ENCODE data around the gene CBX1. TPM values are rescaled to one million over a fixed set of nuclear protein-coding genes. Genes with fewer than 3 reads are reported as not detected.

Gene CBX1
- total RNA-seq, 1 donor from 2014 or later = 78.6 TPM

DNA sequence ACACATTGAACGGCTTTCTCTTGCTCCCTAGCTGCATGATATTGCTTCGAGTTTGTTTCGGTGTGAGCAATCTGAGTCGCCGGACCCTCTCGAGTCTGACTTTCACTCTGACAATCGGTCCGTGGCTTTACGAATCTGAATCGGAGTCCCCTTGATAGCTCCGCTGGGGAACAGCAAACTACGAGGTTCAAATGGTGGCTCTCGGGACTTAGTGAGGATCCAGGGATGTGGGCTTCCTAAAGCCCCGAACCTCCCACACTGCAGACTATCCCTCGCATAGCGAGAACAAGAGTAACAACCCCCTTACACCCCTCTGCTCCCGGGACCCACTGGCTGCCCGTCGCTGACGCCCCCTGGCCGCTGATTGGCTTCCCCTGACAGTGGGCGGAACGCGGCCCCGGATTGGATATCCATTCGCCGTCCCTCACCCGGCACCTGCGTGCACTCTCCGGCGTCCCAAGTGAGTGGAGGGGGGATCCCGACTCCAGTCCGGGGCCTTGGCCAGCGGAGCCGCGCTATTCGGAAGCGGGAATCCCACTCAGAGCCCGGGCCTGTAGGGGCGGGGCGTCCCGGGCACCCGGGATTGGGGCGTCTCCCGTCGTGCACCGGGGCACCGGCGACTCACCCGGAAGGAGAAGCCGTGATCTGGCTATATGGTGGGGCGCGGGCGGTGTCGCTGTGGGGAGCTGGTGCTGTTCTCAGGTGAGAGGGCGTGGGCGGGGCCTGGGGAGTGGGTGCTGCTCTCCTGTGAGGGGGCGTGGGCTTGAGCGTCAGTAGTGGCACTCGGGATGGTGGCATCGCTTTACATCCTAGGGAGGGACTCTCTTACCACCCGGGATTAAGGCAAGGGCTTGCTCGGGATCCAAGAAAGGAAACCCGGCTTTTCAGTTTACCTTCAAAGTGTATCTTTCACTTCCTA is 6.1 kb upstream of the CBX1 start, which contains the start of gene SNX11:
SNX11 (plus strand) TSS at position 630 of the 919 bp plus-strand sequence. CDS start 4,278 bp downstream, outside the sequence.
- no peaks in the 10 kb centered on the region for H3K27me3 ChIP-seq (ENCODE audit: control insufficient read depth, insufficient read depth, low read length)
- TF ChIP-seq, protein P1, sequence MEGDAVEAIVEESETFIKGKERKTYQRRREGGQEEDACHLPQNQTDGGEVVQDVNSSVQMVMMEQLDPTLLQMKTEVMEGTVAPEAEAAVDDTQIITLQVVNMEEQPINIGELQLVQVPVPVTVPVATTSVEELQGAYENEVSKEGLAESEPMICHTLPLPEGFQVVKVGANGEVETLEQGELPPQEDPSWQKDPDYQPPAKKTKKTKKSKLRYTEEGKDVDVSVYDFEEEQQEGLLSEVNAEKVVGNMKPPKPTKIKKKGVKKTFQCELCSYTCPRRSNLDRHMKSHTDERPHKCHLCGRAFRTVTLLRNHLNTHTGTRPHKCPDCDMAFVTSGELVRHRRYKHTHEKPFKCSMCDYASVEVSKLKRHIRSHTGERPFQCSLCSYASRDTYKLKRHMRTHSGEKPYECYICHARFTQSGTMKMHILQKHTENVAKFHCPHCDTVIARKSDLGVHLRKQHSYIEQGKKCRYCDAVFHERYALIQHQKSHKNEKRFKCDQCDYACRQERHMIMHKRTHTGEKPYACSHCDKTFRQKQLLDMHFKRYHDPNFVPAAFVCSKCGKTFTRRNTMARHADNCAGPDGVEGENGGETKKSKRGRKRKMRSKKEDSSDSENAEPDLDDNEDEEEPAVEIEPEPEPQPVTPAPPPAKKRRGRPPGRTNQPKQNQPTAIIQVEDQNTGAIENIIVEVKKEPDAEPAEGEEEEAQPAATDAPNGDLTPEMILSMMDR (IDR thresholded peaks at IDR 0.05; ENCODE audit: insufficient read depth, low read length, poor library complexity, severe bottlenecking) = no peak
- H3K4me3 ChIP-seq (ENCODE audit: low read depth, low read length) = peak within 1 kb of the TSS; percentile 87
- H3K36me3 ChIP-seq (ENCODE audit: control insufficient read depth, insufficient read depth, low read length) = no peaks in the 10 kb centered on the region
- DNase-seq (ENCODE audit: low read depth) = peak; percentile 66

- Histone ChIP-seq H3K4me3 (ENCODE audit: low read depth, low read length) (peak overlapping the region; percentile 87), H3K36me3 (ENCODE audit: control insufficient read depth, insufficient read depth, low read length) (no peaks in the 10 kb centered on the region), H3K27me3 (ENCODE audit: control insufficient read depth, insufficient read depth, low read length) (no peaks in the 10 kb centered on the region)
- DNase-seq (ENCODE audit: low read depth) = no peak
- TF ChIP-seq, protein P1 (IDR thresholded peaks at IDR 0.05; ENCODE audit: insufficient read depth, low read length, poor library complexity, severe bottlenecking) = no peak
Observed at GRCh38 chr17:48106802-48107136, 5.5 kb upstream of the CBX1 start.

- no peaks in the 10 kb centered on the region for H3K36me3 ChIP-seq (ENCODE audit: control insufficient read depth, insufficient read depth, low read length)
- TF ChIP-seq, protein P1 (IDR thresholded peaks at IDR 0.05; ENCODE audit: insufficient read depth, low read length, poor library complexity, severe bottlenecking) = no peak
- no peak overlapping the region for H3K4me3 ChIP-seq (ENCODE audit: low read depth, low read length)
- DNase-seq (ENCODE audit: low read depth) = no peak
- H3K27me3 ChIP-seq (ENCODE audit: control insufficient read depth, insufficient read depth, low read length) = no peaks in the 10 kb centered on the region
Observed at GRCh38 chr17:48104440-48104839, 3.2 kb upstream of the CBX1 start.

- no peak for DNase-seq (ENCODE audit: low read depth)
- TF ChIP-seq, protein P1 (IDR thresholded peaks at IDR 0.05; ENCODE audit: insufficient read depth, low read length, poor library complexity, severe bottlenecking) = no peak
- H3K4me3 ChIP-seq (ENCODE audit: low read depth, low read length) = no peak overlapping the region
- H3K27me3 ChIP-seq (ENCODE audit: control insufficient read depth, insufficient read depth, low read length) = no peaks in the 10 kb centered on the region
- H3K36me3 ChIP-seq (ENCODE audit: control insufficient read depth, insufficient read depth, low read length) = no peaks in the 10 kb centered on the region
Observed at GRCh38 chr17:48102798-48103715, 1.8 kb upstream of the CBX1 start.

- DNase-seq (ENCODE audit: low read depth) = no peak
- no peak overlapping the region for H3K4me3 ChIP-seq (ENCODE audit: low read depth, low read length)
- H3K36me3 ChIP-seq (ENCODE audit: control insufficient read depth, insufficient read depth, low read length) = no peaks in the 10 kb centered on the region
- TF ChIP-seq, protein P1 (IDR thresholded peaks at IDR 0.05; ENCODE audit: insufficient read depth, low read length, poor library complexity, severe bottlenecking) = no peak
- H3K27me3 ChIP-seq (ENCODE audit: control insufficient read depth, insufficient read depth, low read length) = no peaks in the 10 kb centered on the region
Observed at GRCh38 chr17:48102043-48102750, 919 bp upstream of the CBX1 start.

Measured in kidney epithelial cell (primary cell).